ENCODE data around the gene SLC4A2.
A peak's percentile ranks its signal among the peaks of the same experiment; 100 is the strongest.
"Not testable (repeated sequence)": the region's sequence is repeated elsewhere in the genome, so short reads cannot be mapped to it uniquely, and the experiment has no call there.

SLC4A2 gene

GRCh38 chr7:151040616-151041375, 18.6 kb upstream of the SLC4A2 start:
- DNase-seq (ENCODE audit: low read depth in 2 of 3, low spot score in 1 of 3) = no peak

- not testable (repeated sequence) for DNase-seq (ENCODE audit: low read depth in 2 of 3, low spot score in 1 of 3)
Observed at GRCh38 chr7:151043449-151043848, 15.9 kb upstream of the SLC4A2 start.

- DNase-seq (ENCODE audit: low read depth in 2 of 3, low spot score in 1 of 3) = no peak
Observed at GRCh38 chr7:151043959-151044358, 15.4 kb upstream of the SLC4A2 start.

- DNase-seq (ENCODE audit: low read depth in 2 of 3, low spot score in 1 of 3) = no peak
Observed at GRCh38 chr7:151045262-151045661, 14.1 kb upstream of the SLC4A2 start.

GRCh38 chr7:151045967-151046366, 13.4 kb upstream of the SLC4A2 start:
- DNase-seq (ENCODE audit: low read depth in 2 of 3, low spot score in 1 of 3) = no peak

- no peak for DNase-seq (ENCODE audit: low read depth in 2 of 3, low spot score in 1 of 3)
Observed at GRCh38 chr7:151046603-151047573, 12.5 kb upstream of the SLC4A2 start.

GRCh38 chr7:151047976-151048815, 11.2 kb upstream of the SLC4A2 start, which contains the start of gene ASIC3:
Gene ASIC3 (plus strand): TSS chr7:151048531. CDS start chr7:151048886, 355 bp downstream.
- DNase-seq (ENCODE audit: low read depth in 2 of 3, low spot score in 1 of 3) = no peak

GRCh38 chr7:151048911-151049463, 10.4 kb upstream of the SLC4A2 start:
- DNase-seq (ENCODE audit: low read depth in 2 of 3, low spot score in 1 of 3) = no peak

GRCh38 chr7:151051108-151051507, 8.3 kb upstream of the SLC4A2 start:
- DNase-seq (ENCODE audit: low read depth in 2 of 3, low spot score in 1 of 3) = peak in 2 of 3 donors; percentile 14 to 28

- no peak for DNase-seq (ENCODE audit: low read depth in 2 of 3, low spot score in 1 of 3)
Observed at GRCh38 chr7:151053096-151053495, 6.3 kb upstream of the SLC4A2 start.

GRCh38 chr7:151053751-151054150, 5.6 kb upstream of the SLC4A2 start:
- no peak for DNase-seq (ENCODE audit: low read depth in 2 of 3, low spot score in 1 of 3)

GRCh38 chr7:151056283-151056665, 3.1 kb upstream of the SLC4A2 start:
- DNase-seq (ENCODE audit: low read depth in 2 of 3, low spot score in 1 of 3) = no peak

- DNase-seq (ENCODE audit: low read depth in 2 of 3, low spot score in 1 of 3) = no peak
Observed at GRCh38 chr7:151056666-151057505, 2.5 kb upstream of the SLC4A2 start.

- no peak for DNase-seq (ENCODE audit: low read depth in 2 of 3, low spot score in 1 of 3)
Observed at GRCh38 chr7:151057506-151057988, 1.8 kb upstream of the SLC4A2 start, which contains the start of gene CDK5. Gene CDK5 (minus strand): TSS chr7:151057897. CDS start chr7:151057848, 49 bp downstream.

- peak; percentile 92 to 97 (median 96) for DNase-seq (ENCODE audit: low read depth in 2 of 3, low spot score in 1 of 3)
Observed at GRCh38 chr7:151057989-151058780, 1.2 kb upstream of the SLC4A2 start.

GRCh38 chr7:151058781-151059366, 515 bp upstream of the SLC4A2 start:
- DNase-seq (ENCODE audit: low read depth in 2 of 3, low spot score in 1 of 3) = no peak

GRCh38 chr7:151060113-151060415, 675 bp downstream of the SLC4A2 start:
- no peak for DNase-seq (ENCODE audit: low read depth in 2 of 3, low spot score in 1 of 3)

- no peak for DNase-seq (ENCODE audit: low read depth in 2 of 3, low spot score in 1 of 3)
Observed at GRCh38 chr7:151060416-151061212, 1.2 kb downstream of the SLC4A2 start.
